Stimulated activated CD8-positive, alpha-beta memory T cell treated with anti-CD3 and anti-CD28 coated beads, Interleukin-15, amount 100 ng/mL, for 1 hour (primary cell): ENCODE results near the gene CDC27.
"Not testable (repeated sequence)": the region's sequence is repeated elsewhere in the genome, so short reads cannot be mapped to it uniquely, and the experiment has no call there.

ENCODE experiments used
- DNase-seq: peaks from one replicate; pipeline ENCODE4 v3.0.0-alpha.2; 2020; ENCODE audit warnings: low read depth

CDC27 gene, protein sequence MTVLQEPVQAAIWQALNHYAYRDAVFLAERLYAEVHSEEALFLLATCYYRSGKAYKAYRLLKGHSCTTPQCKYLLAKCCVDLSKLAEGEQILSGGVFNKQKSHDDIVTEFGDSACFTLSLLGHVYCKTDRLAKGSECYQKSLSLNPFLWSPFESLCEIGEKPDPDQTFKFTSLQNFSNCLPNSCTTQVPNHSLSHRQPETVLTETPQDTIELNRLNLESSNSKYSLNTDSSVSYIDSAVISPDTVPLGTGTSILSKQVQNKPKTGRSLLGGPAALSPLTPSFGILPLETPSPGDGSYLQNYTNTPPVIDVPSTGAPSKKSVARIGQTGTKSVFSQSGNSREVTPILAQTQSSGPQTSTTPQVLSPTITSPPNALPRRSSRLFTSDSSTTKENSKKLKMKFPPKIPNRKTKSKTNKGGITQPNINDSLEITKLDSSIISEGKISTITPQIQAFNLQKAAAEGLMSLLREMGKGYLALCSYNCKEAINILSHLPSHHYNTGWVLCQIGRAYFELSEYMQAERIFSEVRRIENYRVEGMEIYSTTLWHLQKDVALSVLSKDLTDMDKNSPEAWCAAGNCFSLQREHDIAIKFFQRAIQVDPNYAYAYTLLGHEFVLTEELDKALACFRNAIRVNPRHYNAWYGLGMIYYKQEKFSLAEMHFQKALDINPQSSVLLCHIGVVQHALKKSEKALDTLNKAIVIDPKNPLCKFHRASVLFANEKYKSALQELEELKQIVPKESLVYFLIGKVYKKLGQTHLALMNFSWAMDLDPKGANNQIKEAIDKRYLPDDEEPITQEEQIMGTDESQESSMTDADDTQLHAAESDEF

DNA sequence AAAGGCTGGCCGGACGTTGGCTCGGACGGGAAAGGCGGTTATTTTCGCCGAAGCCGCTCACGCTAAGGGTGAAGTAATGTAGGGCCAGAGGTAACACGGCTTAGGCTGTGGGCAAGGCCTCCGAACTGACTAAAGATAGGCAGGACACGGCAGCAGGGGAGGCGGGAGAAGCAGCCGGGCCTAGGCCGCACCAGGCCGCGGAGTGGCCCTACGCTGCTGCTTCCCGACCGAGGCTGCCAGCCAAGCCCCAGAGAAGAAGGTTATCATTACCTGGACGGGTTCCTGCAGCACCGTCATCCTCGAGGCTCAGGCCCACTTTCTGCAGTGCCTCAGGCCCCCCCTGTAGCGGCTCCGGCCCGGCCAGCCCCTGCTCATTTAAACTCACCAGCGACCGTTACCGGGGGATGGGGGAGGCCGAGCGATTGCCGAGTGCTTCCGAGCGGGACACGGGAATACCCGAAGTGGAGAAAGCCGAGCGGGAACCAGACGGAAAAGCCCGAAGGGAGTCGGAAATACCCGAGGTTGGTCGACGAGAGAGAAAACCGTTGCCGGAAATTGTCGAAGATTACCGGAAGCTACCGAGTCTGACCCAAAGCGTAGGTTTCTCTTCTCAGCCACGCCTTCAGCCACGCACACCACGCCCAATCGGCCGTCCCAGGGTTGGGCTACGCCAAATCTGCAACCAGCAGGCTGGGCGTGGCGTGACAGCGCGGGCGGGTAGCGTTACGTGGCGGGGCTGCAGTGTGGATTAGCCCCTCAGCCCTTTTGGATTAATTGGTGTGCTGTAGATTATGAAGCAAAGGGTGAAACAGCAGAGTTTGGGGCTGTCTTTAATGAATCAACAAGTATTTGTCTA, at the start of gene CDC27:
TSS of gene CDC27 (minus strand) at position 420 of the 856 bp plus-strand sequence. CDS start at position 297, 123 bp downstream.
- DNase-seq = peak; percentile 100

DNA sequence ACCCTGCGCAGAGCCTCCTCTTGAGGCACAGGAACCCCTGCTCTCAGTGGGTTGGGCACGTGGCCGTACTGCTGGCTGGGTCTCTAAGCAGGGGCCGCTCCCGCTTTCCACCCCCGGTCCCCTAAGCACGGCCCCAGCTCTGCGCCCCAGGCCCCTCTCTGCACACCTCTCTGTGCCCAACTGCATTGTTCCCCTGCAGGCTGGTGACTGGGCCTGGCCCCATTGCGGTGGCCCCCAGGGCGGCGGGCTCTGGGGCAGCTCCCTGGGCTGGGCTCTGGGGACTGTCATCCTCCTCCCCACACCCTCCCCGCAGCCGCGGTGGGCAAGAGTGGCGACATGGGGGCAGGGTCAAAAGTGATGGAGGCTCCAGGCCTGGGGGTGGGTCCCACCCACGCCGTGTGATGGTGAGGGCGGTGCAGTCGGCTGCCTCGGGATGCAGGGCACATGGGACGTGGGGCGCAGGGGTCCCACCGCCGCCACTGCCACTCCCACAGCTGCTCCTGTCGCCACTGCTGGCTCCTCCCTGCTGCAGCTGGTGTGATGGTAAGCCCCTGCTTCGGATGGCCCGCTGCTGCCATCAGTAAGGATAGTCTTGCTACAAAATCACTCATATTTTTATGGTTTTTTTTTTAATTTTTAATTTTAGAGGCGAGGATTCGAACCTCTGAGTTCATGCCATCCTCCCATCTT, 49.4 kb upstream of the CDC27 start:
- DNase-seq = no peak

DNA sequence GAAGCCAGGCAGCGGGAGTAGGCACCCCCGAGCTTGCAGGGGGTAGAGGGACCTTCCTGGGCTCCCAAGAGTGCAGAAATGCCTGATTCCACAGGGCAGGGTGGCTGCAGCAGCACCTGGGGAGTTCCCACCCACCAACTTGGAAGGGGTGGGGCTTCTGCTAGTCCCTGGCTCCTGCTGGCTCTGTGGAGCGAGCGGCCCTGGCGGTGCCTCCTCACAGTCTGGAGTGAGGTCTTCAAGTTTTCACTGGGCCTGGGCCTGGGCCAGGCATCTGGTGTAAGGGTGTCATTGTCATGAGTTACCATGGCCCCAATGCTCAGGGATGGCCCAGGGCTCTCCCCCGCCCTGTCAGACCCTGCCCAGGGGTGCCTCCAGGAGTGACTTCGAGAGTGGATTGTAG, 48.7 kb upstream of the CDC27 start:
- DNase-seq = no peak

DNA sequence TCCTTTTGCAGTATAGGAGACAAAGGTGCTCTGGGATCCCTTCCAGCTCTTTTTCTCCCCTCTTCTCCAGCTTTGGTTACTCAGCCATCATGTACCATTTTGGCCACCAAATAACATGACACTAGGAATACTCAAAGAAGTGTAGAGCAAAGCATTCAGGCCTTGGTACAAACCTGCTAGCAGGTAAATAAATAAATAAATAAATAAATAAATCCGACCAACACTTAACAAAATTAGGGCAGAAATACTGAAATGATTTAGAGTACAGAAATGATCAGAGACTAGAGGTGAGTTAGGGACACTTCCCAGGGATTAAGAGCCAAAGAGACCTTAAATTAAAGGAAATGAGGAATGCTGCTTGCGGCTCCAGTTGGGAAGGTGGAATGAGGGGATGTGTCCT, 46.8 kb upstream of the CDC27 start:
- no peak for DNase-seq

DNA sequence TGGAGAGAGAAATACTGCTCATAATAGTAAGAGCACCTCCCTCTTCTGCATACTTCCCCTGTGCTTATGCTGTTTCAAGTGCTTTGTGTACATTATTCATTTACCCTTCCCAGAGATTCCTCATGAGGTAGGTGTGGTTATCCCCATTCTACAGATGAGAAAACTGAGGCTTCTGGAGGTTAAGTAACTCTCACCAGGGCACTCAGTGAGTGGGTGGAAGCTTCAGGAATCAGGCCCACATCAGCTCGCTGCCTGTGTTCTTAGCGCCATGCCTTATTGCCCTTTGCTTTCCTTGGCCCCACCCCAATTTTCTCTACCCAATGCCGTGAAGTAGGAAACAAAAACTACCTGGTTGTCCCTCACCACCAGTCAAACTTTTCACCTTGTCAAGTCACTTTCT, 46.4 kb upstream of the CDC27 start:
- no peak for DNase-seq

DNA sequence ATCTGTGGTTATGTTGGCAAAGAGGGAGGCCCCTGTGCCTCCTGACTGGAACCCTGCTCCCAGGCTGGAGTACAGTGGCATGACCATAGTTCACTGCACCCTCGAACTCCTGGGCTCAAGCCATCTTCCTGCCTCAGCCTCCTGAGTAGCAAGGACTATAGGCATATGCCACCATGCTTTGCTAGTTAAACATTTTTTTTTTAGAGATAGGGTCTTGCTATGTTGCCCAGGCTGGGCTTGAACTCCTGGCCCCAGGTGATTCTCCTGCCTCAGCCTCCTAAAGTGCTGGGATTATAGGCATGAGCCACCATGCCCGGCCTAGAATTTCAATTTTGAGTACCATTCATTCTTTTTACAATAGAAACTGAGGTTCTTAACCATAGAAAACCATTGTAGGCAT, 43.4 kb upstream of the CDC27 start:
- DNase-seq = no peak

DNA sequence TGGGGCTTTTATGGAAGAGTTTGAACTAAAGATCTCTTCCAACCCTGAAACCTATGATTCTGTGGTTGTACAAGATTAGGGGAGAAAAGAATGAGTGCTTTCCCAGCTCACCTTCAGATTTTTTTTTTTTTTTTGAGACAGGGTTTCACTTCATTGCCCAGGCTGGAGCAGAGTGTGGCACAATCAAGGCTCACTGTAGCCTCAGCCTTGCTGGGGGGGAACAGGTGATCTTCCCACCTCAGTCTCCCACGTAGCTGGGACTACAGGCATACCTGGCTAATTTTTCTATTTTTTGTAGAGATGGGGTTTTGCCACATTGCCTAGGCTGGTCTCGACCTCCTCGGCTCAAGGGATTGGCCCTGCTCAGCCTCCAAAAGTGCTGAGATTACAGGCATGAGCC, 42.8 kb upstream of the CDC27 start:
- no peak for DNase-seq

DNA sequence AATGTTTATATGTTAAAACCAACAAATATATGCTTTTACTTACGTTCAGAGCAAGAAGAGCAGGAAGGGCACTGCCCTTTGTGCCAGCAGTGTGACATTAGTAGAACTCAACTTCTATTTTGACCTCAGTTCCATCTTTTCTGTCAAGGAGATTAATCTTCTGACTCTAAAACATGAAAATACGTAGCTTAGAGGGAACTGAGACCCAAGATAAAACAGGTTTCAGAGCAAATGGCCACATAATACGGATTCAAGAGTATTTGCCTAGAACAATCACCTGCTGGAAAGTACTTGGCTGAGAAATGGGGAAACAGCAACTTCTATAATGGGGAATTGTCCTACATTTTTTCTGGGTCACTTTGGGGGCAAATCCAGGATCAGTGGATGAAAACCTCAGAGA, 42.2 kb upstream of the CDC27 start:
- no peak for DNase-seq

DNA sequence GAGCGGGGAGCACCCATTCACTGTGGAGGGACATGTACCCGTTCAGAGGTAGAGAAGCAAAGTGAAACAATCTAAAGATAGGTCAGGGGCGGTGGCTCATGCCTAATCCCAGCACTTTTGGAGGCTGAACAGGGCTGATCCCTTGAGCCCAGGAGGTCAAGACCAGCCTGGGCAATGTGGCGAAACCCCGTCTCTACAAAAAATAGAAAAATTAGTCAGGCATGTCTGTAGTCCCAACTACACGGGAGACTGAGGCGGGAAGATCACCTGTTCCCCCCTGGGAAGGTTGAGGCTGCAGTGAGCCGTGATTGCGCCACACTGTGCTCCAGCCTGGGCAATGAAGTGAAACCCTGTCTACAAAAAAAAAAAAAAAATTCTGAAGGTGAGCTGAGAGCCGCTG, 41.8 kb upstream of the CDC27 start:
- DNase-seq = no peak

DNA sequence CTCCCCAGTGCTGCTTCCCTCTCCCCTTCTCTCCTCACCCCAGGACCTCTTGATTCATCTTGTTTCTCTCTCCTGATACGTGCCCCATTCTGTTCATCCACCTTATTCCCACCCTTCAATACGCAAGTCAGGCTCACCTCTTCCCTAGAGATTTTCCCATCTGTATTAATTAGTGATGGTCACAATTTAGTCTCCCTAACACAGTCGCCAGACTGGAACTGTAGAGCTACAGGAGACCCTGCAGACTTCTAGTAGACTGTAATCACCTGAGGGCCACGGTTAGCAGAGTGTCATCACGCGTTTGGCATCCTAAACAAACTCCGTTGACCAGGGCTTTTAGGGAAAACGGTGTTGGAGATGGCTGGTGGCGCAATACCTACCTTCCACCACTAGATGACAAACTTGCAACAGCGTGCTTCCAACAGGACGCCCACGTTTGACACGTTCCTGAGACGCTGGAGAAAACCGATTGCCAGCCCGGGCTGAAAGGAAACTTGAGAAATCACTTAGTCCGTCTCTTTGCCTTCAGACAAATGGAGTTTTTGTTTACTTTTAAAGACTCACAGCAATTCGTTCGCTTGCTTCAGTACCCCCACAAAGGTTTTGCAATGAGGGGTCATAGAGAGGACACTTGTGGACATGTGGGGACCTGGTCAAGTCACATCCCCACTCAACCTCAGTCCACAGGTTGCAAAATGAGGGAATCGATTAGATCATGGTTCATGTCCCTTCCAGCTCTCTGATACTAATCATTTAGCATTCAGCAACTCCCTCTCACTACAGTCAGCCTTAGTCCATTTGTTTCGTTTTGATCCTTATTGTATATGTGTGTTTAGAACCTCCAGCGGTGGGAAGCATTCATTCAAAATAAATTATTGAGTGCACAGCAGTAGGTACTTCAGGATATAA, 40.7 kb upstream of the CDC27 start:
- peak; percentile 44 for DNase-seq

DNA sequence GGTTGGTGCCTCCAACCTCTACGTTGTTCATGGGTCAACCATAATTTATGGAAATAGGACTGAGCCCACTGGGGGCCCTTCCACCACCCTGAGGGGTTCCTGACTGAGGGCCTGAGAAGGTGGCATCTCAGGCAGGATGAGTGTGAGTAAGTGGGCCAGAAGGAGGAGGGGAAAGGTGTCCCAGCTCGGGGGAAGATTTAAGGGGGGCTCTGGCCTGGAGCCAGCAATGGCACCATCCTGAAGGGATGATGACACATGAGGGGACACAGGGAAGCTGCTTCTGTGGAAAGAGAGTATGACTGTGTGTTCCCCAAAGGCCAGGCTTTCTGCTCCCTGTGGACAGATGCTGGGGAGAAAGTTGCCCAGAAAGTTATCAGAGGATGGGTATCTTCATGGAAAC, 38.8 kb upstream of the CDC27 start:
- DNase-seq = no peak

DNA sequence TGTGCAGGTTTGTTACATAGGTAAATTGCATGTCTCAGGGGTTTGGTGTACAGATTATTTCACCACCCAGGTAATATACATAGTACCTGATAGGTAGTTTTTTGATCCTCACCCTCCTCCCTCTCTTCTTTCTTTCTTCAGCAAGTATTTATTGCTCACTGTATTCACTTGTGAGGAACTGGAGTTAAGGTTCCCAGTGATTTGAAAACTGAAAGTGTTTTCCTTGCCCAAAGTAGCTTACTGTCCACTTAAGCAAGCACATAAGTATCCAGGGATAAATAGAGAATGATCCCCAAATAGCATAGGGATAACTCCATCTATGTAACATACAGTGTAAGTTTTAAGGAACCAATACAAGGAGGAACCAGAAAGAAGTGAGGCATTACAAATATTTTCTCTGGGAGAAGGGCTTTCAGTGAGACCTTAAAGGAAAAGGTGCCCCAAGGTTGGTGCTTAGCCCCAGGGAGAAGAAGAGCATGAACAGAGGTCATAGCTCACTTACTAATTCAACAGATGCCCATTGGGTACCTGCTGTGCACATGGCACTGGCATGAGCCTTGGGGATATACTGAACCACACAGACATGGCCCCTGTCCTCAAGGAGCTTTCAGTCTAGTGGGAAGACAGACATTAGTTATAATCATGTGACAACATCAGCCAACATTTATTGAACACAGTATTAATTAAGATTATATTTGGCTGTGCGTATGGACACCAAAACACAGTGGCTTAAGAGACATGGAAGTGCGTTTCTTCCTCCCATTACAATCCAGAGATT, 37.0 kb upstream of the CDC27 start:
- DNase-seq = no peak

DNA sequence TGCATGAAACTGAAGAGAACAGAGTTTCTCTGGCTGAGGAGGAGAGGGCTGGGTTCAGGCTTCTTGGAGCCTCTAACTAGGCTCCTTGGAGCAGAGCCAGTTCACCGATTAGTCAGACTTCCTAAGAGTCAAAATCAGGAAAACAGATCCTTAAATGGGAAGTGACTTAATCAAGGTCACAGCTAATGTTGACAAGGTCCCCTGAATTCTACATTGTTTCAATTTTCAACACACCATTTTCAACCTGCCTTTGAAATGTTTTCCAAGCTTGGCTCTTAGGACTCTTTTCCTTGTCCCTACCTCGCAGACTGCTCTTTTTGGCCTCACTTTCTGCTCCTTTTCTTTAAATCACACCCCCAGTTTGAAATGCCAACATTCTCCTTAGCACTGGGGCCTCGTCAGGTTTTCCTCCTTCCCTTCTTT, 36.4 kb upstream of the CDC27 start:
- no peak for DNase-seq

DNA sequence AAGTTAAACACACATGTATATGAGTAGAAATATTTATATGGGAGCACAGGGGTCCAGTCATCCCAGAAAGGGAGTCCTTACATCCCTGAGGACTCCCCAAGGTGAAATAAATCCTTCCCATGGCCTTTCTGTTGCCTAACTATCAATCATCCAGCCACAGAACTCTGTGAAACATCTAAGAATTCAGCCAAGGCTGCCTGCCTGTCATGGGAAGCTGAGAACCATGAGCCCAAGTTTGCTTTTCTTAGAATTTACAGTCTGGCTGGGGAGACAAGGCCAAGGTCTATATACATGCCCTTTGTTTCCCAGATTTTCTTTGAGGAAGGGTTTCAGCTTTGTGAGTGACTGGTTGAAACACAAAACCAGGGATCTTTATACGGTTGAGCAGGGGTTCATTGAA, 35.9 kb upstream of the CDC27 start:
- DNase-seq = no peak

DNA sequence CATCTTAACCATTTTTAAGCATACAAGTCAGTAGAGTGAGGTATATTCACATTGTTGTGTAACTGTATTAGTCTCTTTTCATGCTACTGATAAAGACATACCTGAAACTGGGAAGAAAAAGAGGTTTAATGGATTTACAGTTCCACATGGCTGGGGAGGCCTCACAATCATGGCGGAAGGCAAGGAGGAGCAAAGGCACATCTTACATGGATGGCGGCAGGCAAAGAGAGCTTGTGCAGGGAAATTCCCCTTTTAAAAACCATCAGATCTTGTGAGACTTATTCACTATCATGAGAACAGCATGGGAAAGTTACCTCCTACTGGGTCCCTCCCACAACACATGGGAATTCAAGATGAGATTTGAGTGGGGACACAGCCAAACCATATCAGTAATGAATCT, 35.0 kb upstream of the CDC27 start:
- not testable (repeated sequence) for DNase-seq

DNA sequence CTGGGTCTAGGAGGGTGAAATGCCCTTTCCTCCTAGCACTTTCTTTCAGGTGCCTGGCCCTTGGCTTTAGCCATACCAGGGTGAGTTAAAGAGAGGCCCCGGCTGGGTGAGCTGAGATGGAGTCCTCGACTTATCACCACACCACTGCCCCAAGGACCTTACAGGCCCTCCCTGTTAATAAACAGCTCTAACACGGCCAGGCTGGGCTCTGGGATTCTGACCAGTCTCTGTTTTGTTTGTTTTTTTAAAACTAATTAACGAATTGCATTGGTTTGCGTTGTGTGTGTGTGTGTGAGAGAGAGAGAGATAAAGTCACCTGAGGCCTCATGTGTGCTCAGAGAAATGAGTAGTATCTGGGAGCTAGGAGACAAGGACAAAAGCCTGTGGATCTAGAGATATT, 34.4 kb upstream of the CDC27 start:
- no peak for DNase-seq

DNA sequence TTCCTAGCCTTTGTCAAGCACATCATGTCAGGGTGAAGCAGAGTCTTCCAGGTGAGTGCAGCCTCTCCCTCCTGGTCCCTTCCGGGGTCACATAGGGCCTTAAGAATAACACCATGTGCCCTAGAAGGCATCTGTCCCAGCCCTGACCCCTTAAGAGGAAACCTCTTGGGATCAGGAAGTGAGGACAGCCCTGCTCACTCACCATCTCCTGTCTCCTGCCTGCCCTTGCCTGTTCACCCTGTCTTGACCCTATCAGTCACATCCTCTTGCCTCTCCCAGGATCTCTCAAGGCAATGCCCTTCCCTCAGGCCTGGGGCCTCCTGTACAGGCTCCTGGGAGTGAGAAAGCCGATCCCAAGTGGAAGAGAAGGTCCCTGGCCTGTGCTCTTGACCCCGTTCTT, 33.9 kb upstream of the CDC27 start:
- DNase-seq = no peak

DNA sequence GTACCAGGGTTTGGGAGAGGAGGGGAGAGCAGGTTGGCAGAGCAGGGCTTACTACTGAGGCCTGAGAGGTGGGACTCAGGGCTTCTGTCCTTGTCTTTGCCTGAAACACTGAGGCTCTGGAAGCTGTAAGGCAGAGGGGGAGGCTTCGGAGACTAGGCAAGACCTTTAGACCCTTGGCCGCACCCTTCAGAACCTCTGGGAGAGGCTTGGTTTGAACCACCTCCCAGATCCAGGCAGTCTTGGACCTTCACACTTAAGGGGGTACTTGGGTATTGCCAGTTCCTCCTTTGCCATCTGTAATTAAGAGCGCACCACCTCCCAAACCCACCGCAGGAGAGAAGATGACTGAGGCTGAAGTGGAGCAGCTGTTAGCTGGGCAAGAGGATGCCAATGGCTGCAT, 33.0 kb upstream of the CDC27 start:
- DNase-seq = no peak

DNA sequence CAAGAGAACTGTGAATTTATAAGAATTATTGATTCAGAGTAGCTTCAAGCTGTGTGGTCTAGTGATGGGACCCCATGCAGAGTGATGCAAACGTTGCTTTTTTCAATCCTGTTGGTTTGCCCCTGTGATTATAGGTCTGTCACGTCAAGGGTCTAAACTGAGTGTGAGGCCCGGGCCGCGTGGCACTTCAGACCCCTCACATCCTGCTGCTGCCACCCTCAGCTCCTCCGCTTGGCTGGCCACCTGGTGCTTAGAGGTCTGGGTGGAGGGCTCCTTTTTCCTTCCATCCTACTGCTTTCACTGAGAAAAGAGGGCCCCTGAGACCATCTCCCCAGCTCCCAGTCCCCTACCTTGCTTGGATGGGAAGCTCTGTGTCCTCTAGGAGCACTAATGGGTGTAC, 32.1 kb upstream of the CDC27 start:
- no peak for DNase-seq

DNA sequence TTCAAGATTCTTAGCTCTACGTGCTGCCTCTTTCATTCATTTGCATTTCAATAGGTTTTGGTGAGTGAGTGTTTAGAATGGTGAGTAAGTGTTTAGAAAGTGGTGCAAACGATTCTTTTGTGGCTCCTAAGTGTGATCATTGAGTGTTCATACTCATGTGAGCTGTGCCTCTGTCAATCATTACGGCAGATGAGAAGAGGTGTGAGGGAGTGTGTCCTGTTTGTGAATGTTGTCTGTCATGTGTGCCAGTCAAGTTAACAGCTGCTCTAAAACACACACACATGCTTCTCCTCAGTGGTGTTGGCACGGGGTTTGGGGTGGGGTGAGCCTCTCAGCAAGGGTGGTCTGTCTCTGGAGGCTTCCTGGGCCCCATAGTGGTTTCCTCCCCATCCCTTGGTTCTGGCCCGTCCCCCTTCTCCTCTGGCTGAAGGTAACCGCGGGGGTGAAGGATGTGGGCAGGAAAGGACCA, 31.5 kb upstream of the CDC27 start:
- no peak for DNase-seq
